Tibial nerve (tissue), 3 donors: Measurements from ENCODE around the gene NMD3.

ENCODE experiments used
- CTCF ChIP-seq, 5 experiments: fragments of 200-600 bp in 3 of 5; fragments of 450-650 bp in 2 of 5; sonication (generic) in 3 of 5; IDR thresholded peaks; one replicate each; pipeline ENCODE4 v1.5.1; 2016 to 2019; ENCODE audit warnings: antibody characterized with exemption in 5 of 5, mild to moderate bottlenecking in 3 of 5, moderate library complexity in 2 of 5
- POLR2A ChIP-seq, 2 donors: fragments of 450-650 bp; IDR thresholded peaks; one replicate each; pipeline ENCODE4 v1.6.1; 2017; ENCODE audit warnings: antibody characterized with exemption in 2 of 2, mild to moderate bottlenecking in 2 of 2, moderate library complexity in 2 of 2

GRCh38 chr3:161267646-161268045 is 46.5 kb downstream of the NMD3 start:
- TF ChIP-seq CTCF (IDR thresholded peaks at IDR 0.05), result no peak
- TF ChIP-seq POLR2A (IDR thresholded peaks at IDR 0.05), result no peak
